HuH-7 (cell line): ENCODE results near the gene NME9.

Experiments used
- DNase-seq: peaks from one replicate; pipeline ENCODE4 v3.0.0; 2011; ENCODE audit warnings: low spot score

NME9 gene

DNA sequence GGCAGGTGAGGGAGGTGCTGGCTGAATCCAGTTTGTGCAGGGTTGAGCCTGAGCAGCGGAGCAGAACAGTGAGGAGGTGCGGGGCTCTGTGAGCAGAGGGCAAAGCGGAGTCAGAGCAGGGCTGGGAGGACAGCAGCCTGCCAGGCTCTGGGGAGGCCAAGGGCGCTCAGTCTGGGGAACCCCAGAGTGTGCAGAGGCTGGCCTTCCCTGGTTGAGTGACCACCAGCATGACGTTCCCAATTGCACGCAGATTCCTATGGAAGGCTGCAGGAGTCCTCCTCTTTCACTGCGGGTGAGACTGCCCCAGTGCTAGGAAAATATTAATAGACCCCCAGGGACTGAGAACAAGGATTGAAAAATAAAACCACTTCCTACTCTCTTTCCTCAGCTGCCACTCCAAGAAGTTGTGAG is 31.9 kb upstream of the NME9 start:
- no peak for DNase-seq

DNA sequence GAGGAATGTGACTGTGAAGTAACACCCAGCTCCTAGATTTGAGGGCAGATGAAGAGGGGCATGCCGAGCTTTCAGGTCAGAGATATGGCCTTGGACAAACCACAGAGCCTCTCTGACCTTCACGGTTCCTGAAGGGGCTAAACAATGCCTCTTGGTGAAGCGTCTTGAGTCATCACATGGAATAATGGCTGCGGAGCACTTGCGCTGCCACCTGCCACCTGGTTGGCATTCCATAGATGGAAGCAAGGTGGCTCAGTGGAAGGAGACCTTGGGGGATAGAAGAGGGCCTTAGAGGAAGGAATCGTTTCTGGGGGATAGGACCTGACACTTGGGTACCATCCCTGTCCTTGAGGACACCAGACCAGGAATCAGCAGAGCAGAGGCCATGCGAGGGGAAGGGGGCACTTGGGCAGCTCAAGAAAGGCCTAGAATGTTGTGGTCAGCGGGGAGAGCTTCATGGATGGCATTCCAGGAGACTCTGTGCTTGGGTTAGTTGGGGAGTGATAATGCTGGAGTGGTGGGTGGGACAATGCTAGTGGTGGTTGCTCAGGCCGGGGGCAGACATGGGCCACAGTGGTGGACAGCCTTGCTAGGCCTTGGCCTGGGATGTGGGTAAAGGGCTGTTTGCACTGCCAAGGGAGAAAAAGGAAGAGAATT is 31.3 kb upstream of the NME9 start:
- no peak for DNase-seq

DNA sequence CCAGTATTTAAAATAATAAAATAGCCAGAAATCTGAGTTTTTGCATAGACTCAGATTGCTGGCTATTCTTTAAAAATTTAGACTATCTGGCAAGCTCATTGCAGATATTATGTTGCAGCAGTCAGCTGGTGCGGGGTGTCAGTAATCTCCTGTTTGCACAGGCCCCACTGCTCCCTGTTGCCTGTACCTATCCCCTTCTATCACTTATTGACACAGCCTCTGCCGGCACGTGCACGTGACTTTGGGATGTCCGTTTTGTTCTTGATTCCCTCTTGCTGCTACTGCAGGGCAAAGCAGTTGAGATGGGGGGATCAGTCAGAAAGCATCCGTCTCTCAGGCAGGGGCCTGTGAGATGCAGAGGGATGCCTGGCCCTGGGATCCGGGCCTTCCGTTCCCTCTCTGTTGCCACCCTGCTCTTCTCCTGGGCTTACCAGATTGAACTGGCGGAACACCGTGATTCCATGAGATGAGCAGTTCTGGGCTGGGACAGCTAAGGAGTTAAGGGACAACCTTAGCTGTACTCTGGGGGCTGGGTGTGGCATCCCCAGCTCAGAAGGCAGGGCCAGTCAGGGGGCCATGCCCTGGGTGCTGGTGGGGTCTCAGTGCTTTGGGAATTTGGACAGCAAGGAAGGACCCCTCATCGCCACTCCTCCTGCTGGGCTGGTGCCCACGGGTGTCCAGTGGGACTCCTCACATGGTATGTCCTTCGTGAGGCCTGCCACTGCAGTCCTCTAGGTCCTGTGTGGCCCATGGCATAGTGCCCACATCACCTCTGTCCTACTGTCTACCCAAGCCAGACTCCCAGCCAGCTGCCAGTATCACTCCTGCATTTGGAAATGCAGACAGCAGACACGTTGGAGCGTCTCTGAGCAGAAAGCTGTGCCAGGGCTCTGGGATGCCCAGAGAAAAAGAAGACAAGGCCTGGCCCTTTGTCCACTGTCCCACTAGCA is 30.5 kb upstream of the NME9 start:
- DNase-seq, result no peak

DNA sequence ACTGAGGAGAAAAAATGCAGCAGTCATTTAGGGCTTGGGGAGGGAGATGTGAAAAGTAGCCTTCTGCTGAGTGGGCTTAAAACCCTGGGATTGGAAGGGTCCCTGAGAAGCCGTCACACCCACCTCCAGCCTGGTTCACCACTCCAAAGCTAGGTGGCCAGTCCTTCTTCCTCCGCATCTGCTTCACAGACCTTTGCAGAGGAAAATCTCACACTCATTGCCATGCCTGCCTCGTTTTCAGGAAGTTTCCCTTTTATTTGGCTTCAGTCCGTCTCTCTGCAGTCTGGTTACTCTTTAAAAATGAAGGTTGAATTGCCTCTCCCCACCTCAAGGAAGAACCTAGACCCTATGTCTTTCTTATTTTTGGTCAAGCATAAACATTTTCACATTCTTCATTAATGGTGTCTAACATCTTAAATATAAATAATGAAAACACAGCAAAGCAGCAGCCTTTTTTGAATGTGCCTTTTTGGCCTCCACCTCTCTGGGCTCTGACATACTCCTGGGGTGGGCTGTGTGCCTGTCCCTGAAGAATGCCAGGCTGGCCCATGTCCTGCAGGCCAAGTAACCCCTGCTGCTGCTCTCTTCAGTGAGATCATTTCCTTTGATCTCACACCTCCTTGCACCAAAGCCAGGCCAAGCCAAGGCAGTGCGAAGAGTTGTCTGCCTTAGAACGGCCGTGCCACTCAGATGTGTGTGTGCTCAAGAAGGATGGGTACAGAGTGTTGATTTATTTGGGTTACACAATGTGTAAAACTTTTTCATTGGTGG is 29.7 kb upstream of the NME9 start:
- DNase-seq, result no peak

DNA sequence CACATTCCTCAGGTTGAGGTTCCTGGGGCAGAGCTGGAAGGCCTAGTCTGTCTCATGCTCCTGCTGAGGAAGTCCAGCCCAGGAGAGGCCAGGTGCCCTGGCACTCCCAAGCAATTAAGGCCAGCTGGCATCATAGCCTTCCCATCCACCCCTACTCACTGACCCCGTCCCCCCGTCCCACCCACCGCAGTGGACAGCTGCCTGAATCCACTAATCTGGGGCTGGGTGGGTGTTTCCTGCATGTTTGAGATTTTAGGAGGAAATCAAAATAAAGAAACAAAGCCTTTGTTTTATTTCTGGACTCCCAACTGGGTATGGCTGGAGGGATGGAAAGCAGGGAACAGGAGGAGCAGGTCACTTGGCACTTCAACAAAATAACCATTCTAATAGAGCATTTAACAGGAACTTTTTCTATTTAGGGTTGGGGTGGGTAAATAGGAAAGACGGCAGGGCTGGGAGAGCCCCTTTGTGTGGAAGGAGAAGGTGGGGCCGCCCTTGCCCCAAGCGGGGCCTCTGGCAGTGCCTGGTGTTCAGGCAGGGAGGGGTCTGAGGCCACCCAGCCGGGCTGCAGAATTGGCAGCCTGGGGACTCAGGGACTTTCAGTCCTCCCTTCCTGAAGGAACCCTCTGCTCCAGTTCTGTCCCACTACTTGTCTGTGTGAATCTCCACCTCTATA is 27.2 kb upstream of the NME9 start:
- DNase-seq, result no peak

DNA sequence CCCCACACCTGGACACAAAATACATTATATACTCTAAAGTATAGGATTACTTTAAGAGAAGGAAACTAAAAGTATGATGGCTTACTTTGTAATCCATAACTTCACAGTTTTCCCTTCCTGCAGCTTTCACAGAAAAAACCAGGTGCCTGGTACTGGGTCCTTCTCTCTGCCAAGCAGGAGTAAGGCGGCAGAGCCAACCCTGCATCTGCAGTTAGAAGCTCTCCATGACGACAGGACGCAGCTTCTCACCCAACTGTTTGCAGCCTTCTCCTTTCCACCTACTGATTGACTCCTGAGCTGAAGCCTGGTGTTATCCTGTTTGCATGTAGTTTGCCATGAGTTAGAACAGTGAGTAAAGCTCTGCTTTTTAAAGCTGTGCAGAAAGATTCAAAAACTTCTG is 25.4 kb upstream of the NME9 start:
- no peak for DNase-seq

DNA sequence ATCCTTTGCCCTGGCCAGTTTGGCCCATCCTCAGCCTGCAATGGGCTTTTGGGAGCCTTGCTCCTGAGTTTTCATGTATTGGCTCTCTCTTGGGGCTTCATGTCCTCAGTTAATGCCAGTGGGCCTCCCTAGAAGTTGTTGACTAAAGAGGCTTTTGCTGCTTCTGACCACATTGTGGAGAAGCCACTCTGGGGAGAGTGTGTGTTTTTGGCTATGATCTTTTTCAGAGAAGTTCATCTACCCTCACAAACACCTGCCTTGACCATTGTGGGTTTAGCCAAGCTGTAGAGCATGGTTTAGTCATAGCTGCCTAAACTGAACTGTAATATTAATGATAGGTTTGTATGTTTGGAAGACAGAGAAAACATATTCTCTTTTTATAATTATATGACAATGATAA is 24.7 kb upstream of the NME9 start:
- DNase-seq, result no peak

DNA sequence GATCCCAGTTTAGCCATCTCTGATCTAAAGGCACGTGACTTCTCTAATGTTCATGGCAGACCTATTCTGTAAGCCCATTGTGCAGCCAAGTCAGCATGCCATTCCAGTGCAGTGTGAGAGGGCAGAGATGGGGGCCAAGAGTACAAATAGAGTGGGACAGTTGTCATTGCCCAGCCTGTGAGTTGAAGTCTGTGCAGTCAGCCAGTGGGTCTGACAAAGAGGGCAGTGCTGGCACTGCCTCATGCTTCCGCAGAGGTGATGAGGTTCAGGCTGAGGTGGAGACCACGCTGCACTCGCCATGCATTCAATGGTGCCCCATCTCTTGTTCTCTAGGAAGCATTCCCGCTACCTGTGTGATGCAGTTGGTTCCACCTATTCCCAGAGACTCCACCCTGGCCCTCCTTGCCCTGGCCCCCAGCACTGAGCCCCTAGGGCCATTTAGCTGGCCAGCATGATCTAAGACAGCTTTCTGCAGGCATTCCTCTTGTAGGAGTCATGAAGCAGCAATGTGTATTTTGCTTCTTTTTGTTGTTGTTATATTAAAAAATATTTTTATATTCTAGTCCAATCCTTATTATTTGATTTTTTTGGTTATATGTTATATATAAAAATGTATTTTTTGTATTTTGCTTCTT is 22.4 kb upstream of the NME9 start:
- DNase-seq, result no peak

DNA sequence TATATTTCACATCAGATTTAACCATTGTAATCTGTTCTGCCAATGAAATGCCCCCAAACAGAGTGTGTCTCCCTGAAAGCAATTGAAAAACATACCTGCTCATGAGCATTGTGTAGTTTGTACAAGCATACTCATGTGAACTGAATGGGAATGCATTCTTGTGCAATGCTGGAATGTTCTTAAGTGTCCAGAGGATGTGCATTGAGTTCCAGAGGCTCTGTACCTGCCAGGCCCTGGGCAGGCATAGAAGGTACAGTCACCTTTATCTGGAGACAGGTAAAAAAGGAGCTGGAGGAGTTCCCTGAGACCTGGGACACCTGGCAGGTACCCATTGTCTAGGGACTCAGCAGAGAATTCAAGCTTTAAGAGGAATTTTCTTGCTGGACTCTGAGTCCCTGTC is 21.5 kb upstream of the NME9 start:
- no peak for DNase-seq

DNA sequence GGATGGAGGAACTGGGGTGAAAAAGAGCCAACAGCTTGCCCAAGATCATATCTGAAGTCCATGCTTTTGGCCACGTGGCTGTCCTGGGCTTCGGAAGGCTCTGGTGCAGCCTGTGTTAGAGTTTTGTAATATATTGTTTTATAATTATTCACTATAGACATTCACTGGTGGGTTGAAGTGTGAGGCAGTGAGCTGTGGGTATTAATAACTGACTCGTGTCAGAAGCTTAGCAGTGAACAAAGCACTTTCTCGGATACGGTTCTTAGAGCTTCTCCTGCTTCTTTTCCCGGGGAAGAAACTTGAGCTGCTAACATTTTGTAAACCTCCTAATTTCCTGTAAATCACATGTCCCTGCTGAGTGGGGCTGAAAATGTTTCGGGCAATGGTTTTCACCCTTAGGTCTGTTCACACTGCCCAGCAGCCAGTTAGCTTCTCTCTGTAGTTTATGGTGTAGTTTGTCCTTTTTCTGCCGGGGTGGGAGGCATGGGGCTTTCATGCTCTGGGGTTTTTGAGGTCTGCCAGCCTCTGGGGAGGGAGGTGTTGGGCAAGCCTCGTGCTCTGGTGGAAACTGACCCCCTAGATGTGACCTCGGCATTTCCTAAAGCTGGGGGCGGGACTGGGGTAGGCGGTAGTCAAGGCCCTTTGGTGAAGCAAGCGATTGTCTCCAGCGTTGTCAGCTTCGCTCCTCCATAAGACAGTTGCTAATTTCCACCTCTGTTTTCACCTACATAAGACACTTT is 20.4 kb upstream of the NME9 start:
- no peak for DNase-seq

DNA sequence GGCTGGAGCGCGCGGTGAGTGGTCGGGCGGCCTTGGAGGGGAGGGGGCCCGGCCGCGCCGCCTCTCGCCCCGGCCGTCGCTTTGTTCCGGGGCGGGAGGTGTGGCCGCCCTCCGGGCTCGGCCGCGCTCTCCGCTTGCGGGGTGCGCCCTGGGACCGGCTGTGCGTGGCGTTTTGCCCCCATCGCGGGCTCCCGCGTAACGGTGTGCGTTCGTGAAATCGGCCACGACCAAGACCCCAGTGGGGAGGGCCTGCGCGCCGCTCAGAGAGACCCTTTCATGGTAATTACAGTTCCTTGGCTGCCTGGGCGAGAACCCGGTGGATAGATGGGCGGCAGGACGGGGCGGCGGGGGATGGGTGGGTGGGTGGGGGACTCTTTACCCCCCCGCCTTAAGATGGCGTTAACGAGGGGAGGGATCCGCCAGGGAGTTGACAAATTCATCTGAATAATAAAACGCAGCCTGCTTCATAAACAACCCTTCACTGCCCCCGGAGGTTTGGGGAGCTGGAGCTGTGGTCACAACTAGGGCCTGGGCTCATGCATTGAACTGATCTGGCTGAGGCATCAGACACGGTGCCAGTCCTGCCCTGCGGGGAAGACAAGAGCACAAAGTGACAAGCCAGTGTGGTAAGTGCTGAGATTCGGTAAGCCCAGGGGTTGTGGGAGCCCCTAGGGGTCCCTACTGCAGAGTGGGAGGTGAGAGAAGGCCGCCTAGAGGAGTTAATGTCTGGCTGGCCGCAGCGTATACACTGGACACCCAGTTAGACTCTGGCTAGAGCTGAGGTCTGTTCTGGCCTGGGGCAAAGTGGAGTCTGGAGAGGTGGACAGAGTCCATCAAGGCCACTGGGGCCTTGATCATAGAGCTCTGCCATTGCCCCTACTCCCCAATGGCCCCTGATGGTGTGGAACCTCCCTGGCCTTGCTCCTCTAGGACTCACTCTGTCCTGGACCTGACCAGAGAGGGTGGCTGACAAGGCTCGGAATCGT is 19.4 kb upstream of the NME9 start:
- peak; percentile 43 for DNase-seq

DNA sequence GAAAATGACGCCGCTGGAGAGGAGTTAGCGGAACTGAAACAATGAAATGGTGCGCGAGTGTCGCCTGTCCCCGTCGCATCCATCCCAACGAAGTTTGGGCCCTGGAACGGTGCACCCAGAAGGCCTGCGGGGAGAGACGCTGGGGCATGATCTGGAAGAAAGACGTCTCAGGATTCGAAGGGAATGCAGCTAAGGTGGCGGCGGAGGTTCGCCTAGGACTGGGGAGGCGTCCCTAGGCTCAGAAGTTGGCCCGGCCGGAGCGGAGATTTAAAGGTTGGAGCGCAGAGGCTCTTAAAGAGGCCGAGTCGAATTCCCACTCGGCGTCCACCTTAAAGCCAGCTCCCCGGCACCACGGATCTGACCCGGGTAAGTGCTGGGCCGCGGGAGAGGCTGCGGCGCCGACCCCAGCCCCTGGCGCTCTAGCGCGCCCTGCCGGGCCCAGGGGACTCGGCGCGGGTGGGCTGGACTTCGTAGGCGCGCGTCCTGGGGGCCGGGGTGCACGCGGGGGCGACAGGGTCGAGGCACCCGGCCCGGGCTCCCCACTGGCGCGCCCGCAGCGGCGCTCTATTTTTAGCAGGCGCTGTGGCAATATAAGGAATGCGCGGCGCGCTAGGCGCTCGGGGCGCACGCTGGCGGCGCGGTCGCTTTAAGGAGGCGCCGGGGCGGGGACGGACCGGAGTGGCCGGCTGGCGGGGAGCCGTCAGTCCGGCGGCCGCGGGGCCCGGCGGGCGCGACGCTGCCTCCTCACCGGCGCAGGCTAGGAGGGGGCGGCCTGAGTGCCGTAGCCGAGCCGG is 18.5 kb upstream of the NME9 start, which contains the start of gene MRAS:
TSS of gene MRAS (plus strand) at position 620 of the 794 bp plus-strand sequence. CDS start 24,305 bp downstream, outside the sequence.
- peak; percentile 71 for DNase-seq

DNA sequence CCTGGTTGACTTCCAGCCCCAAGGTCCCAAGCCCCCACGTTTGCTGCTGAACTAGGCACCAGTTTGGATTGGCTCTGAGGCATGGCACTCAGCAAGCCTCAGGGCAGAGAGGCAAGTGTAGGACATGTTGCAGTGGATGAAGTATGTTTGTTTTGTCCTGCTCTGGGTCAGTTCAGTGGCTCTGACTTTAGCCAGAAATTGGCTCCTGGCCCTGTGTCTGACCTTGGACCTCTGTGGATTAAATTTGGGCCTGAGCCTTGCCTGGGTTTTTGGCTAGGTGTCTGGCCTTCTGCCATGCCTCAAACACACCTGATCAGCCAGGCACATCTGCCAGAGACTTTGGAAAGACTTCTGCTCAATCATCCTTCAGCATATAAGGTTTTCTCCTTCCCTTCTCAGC is 15.1 kb upstream of the NME9 start:
- DNase-seq, result no peak

DNA sequence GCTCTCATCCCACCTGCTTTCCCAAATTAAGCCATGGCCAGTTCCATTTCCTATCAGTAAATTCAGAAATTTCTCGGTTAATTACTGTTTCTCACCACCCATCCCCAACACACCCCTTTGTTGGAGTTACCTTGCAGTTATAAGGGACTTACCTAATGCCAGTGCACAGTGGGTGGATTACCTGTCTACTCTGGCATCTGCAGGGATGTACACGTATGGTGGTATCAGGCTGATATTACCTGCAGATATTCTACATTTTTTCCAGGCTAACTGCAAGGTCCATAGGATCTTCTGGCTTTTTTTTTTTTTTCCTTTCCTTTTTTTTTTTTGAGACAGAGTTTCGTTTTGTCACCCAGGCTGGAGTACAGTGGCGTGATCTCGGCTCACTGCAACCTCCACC is 10.9 kb upstream of the NME9 start:
- no peak for DNase-seq

DNA sequence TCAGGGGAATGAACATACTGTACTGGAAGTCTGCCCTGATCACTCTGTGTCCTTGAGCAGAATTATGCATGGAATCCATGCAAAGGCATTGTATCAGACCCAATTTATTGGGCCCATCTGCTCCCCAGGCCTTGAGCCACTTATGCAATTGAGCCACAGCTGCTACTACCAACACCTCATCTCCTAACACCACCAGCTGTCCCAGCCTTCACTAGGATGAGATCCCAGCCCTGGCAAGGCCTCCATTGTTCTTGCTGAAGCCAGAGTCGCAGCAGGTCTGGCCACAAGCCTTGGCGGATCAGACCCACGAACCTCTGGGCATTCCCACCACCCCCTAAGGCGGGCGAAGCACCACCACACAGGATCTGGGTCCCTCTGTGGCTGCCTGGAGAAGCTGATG is 9.2 kb upstream of the NME9 start:
- DNase-seq, result no peak

DNA sequence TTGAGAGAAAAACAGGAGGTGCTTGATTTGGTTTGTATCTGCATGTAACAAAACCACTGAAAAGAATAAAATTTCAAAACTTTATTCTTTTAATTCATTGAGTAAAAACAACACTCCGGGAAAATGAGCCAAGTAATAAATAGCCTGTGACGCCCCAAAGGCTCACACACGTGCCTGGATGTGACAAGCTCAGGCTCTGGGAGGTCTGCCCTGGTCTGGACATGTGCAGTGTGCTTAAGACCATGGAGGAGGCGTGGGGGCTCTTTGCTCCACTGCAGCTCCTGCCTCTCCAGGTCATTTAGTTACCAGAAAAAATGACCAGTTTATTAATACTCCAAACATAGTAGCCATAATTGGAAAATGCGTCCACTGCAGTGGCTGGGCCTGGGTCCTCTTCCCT is 8.6 kb upstream of the NME9 start:
- DNase-seq, result no peak

DNA sequence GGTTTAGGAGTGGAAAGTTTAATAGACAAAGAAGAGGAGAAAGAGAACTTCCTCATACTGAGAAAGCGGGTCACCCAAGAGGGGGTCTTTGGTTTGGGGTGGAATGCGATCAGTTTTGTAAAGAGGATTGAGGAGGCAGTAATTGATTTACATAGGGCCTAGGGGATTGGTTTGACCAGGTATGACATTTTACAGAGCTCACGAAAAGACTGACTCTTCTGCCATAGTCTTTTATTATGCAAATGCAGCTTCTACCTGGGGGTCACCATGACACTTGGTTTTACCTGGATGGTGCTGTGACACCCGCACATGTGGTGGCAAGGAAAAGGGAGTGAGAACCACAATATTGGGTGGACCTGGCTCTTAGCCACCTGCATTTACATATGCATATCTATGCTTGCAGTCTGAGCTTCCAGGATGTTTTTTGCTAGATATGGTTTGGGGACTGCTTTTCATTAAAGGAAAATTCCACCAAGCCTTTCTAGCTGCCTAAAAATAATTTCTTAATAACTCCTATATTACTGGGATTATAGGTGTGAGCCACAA is 6.9 kb upstream of the NME9 start:
- DNase-seq, result no peak

DNA sequence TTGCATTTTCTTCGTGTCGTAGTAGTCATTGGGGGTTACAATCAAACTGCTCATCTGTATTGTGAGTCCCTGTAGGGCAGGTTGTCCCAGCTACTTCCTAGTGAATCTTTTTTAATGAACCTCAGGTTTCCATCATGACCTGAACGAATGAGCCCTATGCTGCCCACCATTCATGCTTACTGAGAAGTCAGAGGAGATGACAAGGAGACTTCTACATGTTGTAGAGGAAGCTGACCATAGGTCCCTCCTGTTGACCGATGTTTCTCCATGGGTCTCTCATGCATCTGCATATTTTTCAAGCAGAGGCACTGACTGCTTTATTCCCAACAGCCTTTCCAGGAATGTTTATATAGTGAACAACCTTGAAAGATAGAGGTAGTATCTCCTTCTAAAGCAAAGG is 5.0 kb upstream of the NME9 start:
- DNase-seq, result no peak
